ENCODE measurements around the gene EIF4EBP3. TPM values are rescaled to one million over a fixed set of nuclear protein-coding genes. Genes with fewer than 3 reads are reported as not detected.
A peak's percentile ranks its signal among the peaks of the same experiment; 100 is the strongest.

EIF4EBP3 gene
- total and polyA plus RNA-seq, 10 donors = 11.5 to 75.6 (median 21.0) TPM

DNA sequence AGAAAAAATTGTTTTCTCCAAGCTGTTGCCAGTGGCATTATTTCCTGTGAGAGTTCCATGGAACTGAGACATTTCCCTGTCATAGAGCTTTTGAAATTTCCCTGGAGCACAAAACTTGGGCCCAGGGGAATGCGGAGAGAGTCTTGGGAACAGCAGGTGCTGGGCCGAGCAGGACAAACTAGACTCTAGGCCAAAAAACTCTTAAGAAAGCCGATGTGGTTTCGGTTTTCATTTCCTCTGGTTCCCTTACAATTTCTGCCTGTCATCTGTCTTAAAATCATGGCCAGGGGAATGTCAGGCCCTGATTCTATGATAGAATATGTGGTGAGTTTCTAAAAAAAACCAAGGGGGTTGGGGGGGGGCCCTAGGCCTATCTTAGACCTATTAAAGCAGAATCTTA is 21.7 kb downstream of the EIF4EBP3 start:
- Histone ChIP-seq H3K9me3 (no peaks in the 10 kb centered on the region), H3K4me1 (peaks cover 21 to 79% (median 52%) of the 10 kb centered on the region in 6 donors), H3K4me3 (peak overlapping the region in 1 of 8 donors; percentile 43), H3K27ac (peak overlapping the region; percentile 43 to 86 (median 74)), H3K36me3 (peaks cover 0 to 50% (median 30%) of the 10 kb centered on the region in 6 donors), H3K27me3 (replicated peaks in 1 of 7) (no peaks in the 10 kb centered on the region)
- WGBS, 5 donors = 21 to 25% (median 24%) methylated on average over 4 of the region's 4 CpGs
- intact Hi-C loops (cut with DNase I; ENCODE audit: low total_unique reads) = loop anchor here (5.0 kb wide), 1 partner anchor 68 kb away; the partner anchor contains the start of gene TMCO6
- TF ChIP-seq POLR2A (IDR thresholded peaks at IDR 0.05) (no peak), POLR2AphosphoS5 (IDR thresholded peaks at IDR 0.05) (no peak)
- TF ChIP-seq, protein P1, sequence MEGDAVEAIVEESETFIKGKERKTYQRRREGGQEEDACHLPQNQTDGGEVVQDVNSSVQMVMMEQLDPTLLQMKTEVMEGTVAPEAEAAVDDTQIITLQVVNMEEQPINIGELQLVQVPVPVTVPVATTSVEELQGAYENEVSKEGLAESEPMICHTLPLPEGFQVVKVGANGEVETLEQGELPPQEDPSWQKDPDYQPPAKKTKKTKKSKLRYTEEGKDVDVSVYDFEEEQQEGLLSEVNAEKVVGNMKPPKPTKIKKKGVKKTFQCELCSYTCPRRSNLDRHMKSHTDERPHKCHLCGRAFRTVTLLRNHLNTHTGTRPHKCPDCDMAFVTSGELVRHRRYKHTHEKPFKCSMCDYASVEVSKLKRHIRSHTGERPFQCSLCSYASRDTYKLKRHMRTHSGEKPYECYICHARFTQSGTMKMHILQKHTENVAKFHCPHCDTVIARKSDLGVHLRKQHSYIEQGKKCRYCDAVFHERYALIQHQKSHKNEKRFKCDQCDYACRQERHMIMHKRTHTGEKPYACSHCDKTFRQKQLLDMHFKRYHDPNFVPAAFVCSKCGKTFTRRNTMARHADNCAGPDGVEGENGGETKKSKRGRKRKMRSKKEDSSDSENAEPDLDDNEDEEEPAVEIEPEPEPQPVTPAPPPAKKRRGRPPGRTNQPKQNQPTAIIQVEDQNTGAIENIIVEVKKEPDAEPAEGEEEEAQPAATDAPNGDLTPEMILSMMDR (IDR thresholded peaks at IDR 0.05 in 8 of 11, conservative IDR thresholded peaks at IDR 0.05 in 3 of 11) = no peak
- no peak for DNase-seq

DNA sequence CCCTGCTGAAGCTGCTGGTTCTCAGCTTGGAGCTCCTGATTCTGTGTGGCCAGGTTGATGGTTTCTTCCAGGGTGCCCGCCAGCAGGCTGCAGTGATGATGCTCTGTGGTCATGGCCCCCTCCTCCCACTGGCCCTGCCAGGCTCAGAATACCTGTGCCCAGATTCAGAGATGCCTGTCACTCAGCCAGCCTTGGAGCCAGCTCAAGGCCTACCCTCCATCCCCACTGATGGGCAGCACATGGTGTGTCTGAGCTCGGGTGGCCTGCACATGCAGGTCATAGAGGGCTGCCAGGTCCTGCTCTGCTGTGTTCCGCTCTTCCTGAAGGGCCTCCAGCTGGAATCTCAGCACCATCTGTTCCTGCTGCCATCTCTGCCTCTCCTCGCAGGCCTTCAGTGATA is 22.6 kb downstream of the EIF4EBP3 start:
- H3K4me1 ChIP-seq = peaks cover 21 to 80% (median 51%) of the 10 kb centered on the region in 6 donors
- H3K27me3 ChIP-seq (replicated peaks in 1 of 7) = no peaks in the 10 kb centered on the region
- peaks cover 0 to 55% (median 30%) of the 10 kb centered on the region in 6 donors for H3K36me3 ChIP-seq
- intact Hi-C loops (cut with DNase I; ENCODE audit: low total_unique reads) = no loop called here
- DNase-seq = no peak
- no peak overlapping the region for H3K4me3 ChIP-seq
- no peaks in the 10 kb centered on the region for H3K9me3 ChIP-seq
- WGBS, 5 donors = 90 to 96% (median 95%) methylated on average over 4 of the region's 4 CpGs
- no peak for TF ChIP-seq POLR2AphosphoS5 (IDR thresholded peaks at IDR 0.05)
- TF ChIP-seq, protein P1 (IDR thresholded peaks at IDR 0.05 in 8 of 11, conservative IDR thresholded peaks at IDR 0.05 in 3 of 11) = no peak
- no peak for TF ChIP-seq POLR2A (IDR thresholded peaks at IDR 0.05)
- peak overlapping the region in 7 of 8 donors; percentile 43 to 86 (median 76) for H3K27ac ChIP-seq

DNA sequence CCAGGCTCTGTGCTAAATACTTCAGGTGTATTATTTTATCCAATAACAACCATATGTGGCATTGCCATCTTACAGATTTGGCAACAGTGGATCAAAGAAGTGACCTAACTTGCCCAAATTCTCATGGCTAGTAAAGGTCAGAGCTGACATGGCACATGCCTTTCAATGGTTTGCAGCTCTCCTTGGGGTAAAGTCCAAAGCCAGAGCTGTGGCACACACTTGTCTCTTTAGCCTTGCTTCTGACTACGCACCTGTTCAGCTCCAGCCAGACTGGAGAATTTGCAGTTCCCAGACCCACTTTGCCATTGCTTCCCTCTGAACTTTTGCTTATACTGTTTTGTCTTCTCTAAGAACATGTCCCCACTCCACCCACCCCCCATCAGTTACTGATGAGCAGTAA is 23.0 kb downstream of the EIF4EBP3 start:
- H3K27me3 ChIP-seq (replicated peaks in 1 of 7) = no peaks in the 10 kb centered on the region
- peak overlapping the region in 6 of 8 donors; percentile 17 to 86 (median 78) for H3K27ac ChIP-seq
- intact Hi-C loops (cut with DNase I; ENCODE audit: low total_unique reads) = no loop called here
- no peak overlapping the region for H3K4me3 ChIP-seq
- peaks cover 0 to 58% (median 30%) of the 10 kb centered on the region in 6 donors for H3K36me3 ChIP-seq
- WGBS, 5 donors = 93 to 100% (median 100%) methylated on average over 1 of the region's 1 CpG
- no peak for DNase-seq
- H3K4me1 ChIP-seq = peaks cover 16 to 80% (median 50%) of the 10 kb centered on the region in 6 donors
- H3K9me3 ChIP-seq = no peaks in the 10 kb centered on the region
- no peak for TF ChIP-seq POLR2A (IDR thresholded peaks at IDR 0.05)

DNA sequence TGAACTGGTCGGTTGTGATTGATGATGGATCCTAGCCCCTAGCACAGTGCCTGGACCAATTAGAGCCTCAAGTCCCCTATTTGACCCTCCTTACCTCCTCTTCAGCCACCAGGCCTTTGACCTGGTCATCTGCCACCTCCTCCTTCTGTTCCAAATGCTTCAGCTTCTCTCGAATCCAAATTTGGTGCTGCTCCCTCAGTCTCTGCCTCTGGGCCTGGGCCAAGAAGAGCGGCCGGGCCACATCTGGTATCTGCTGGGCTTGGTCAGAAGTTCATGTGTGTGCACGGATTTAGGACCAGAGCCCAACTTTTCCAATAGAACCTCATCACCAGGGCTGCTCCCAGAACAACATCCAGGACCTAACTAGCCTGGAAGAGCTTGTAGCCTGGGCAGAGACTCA is 23.6 kb downstream of the EIF4EBP3 start:
- TF ChIP-seq POLR2A (IDR thresholded peaks at IDR 0.05) (no peak), POLR2AphosphoS5 (IDR thresholded peaks at IDR 0.05) (peak in 2 of 3 donors; percentile 31 to 35)
- intact Hi-C loops (cut with DNase I; ENCODE audit: low total_unique reads) = no loop called here
- H3K9me3 ChIP-seq = no peaks in the 10 kb centered on the region
- H3K4me1 ChIP-seq = peaks cover 10 to 80% (median 48%) of the 10 kb centered on the region in 6 donors
- WGBS, 5 donors = 78 to 88% (median 82%) methylated on average over 5 of the region's 5 CpGs
- no peaks in the 10 kb centered on the region for H3K27me3 ChIP-seq (replicated peaks in 1 of 7)
- peaks cover 0 to 55% (median 30%) of the 10 kb centered on the region in 6 donors for H3K36me3 ChIP-seq
- no peak for DNase-seq
- no peak overlapping the region for H3K4me3 ChIP-seq
- H3K27ac ChIP-seq = peak overlapping the region in 6 of 8 donors; percentile 17 to 86 (median 78)

DNA sequence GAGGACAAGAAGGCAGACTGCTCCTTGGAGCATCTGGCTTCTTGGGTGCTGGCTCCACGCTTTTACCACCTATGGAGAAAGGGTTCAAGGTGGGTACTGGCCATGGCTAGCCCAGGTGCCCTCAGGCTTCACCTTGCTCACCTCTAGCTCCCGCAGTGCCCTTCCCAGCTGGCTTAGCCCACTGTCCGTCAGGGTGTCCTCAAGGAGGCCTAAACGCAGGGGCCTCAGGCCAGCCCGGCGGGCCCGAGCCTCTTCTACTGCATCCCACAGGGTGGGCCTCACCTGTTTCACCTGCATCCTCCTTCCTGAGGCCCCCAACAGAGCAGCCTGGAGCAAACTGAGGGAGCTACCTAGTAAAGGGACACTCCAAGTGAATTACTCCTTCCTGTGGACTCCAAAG is 26.2 kb downstream of the EIF4EBP3 start:
- Histone ChIP-seq H3K9me3 (no peaks in the 10 kb centered on the region), H3K27me3 (replicated peaks in 1 of 7) (no peaks in the 10 kb centered on the region), H3K4me3 (no peak overlapping the region), H3K27ac (peak overlapping the region in 6 of 8 donors; percentile 7 to 68 (median 46)), H3K36me3 (peaks cover 0 to 29% (median 5%) of the 10 kb centered on the region in 6 donors), H3K4me1 (peaks cover 8 to 66% (median 34%) of the 10 kb centered on the region in 6 donors)
- TF ChIP-seq POLR2A (IDR thresholded peaks at IDR 0.05) (no peak), POLR2AphosphoS5 (IDR thresholded peaks at IDR 0.05) (no peak)
- TF ChIP-seq, protein P1 (IDR thresholded peaks at IDR 0.05 in 8 of 11, conservative IDR thresholded peaks at IDR 0.05 in 3 of 11) = no peak
- DNase-seq = no peak
- WGBS, 5 donors = 95 to 99% (median 97%) methylated on average over 7 of the region's 7 CpGs
- intact Hi-C loops (cut with DNase I; ENCODE audit: low total_unique reads) = no loop called here

Data from spleen (tissue), 11 donors.